ENCODE measurements around the gene CAPS2. TPM values are rescaled to one million over a fixed set of nuclear protein-coding genes. Genes with fewer than 3 reads are reported as not detected.

Gene CAPS2
- total and polyA plus RNA-seq, 10 of the 15 experiments (the other 5 are each of a cell fraction or from before 2014, with no cell fraction given): 2.0 to 6.4 (median 4.2) TPM

- intact Hi-C loops (cut with micrococcal nuclease; ENCODE audit: unreplicated experiment) (no loop called here), in situ Hi-C loops (cut with MboI) (no loop called here)
- 44% methylated on average over 4 of the region's 4 CpGs for WGBS (ENCODE audit: insufficient coverage, insufficient replicate concordance, low lambda C conversion rate, missing lambda C conversion rate)
- POLR2A ChIA-PET: no interaction called here
- no peak for DNase-seq (ENCODE audit: low read depth, low spot score)
- H3K4me3 ChIP-seq: no peak overlapping the region
- H3K9me3 ChIP-seq (replicated peaks; ENCODE audit: control insufficient read depth, insufficient read depth, low read length): no peaks in the 10 kb centered on the region
- H3K9ac ChIP-seq (ENCODE audit: control insufficient read depth, insufficient read depth, low read length): no peak overlapping the region
- TF ChIP-seq NKRF (conservative IDR thresholded peaks at IDR 0.05) (no peak), SRF (IDR thresholded peaks at IDR 0.05; ENCODE audit: low read depth in 2 of 2, low read length in 2 of 2) (no peak), ASH2L (IDR thresholded peaks at IDR 0.05; ENCODE audit: borderline replicate concordance, low read depth) (no peak), SIX5 (IDR thresholded peaks at IDR 0.05; ENCODE audit: low read depth, low read length, severe bottlenecking) (no peak), HDAC6 (IDR thresholded peaks at IDR 0.05; ENCODE audit: unreplicated experiment) (no peak), CTCF (IDR thresholded peaks at IDR 0.05 in 2 of 3, conservative IDR thresholded peaks at IDR 0.05 in 1 of 3; ENCODE audit: control insufficient read depth in 2 of 3, extremely low read depth in 1 of 3, insufficient read depth in 1 of 3, low read depth in 3 of 3, low read length in 3 of 3) (no peak), RELB (IDR thresholded peaks at IDR 0.05; ENCODE audit: low read depth) (no peak), ZBED1 (IDR thresholded peaks at IDR 0.05; ENCODE audit: borderline replicate concordance) (no peak), USF1 (IDR thresholded peaks at IDR 0.05; ENCODE audit: borderline replicate concordance, extremely low read length, insufficient read depth, low read depth, low read length) (no peak), E2F4 (IDR thresholded peaks at IDR 0.05; ENCODE audit: low read depth, low read length) (no peak), GABPA (IDR thresholded peaks at IDR 0.05; ENCODE audit: low read depth) (no peak), MEF2B (IDR thresholded peaks at IDR 0.05; ENCODE audit: partially characterized antibody, poor library complexity, severe bottlenecking) (no peak)
- no peak overlapping the region for H2AFZ ChIP-seq (ENCODE audit: control insufficient read depth, low read depth, low read length)
- RAD21 ChIA-PET (ENCODE audit: unreplicated experiment): no interaction called here
- H4K20me1 ChIP-seq (ENCODE audit: control insufficient read depth, insufficient read depth): no peaks in the 10 kb centered on the region
- no peak for FAIRE-seq
- no peak overlapping the region for H3K4me2 ChIP-seq (ENCODE audit: control insufficient read depth, insufficient read depth)
- H3K27me3 ChIP-seq (replicated peaks in 1 of 2; ENCODE audit: control insufficient read depth in 2 of 2, insufficient read depth in 2 of 2, low read length in 1 of 2): no peaks in the 10 kb centered on the region
- SMC1A ChIA-PET (ENCODE audit: uncharacterized antibody, unreplicated experiment): no interaction called here
- peak; percentile 66 for ATAC-seq
- no peak overlapping the region for H3K27ac ChIP-seq (ENCODE audit: control insufficient read depth, insufficient read depth)
- CTCF ChIA-PET: no interaction called here
- H3K36me3 ChIP-seq (ENCODE audit: control insufficient read depth in 2 of 2, insufficient read depth in 2 of 2, low read length in 1 of 2): no peaks in the 10 kb centered on the region
- BruUV-seq (replicated peaks): no TSS peak
- H3K79me2 ChIP-seq (ENCODE audit: control insufficient read depth, insufficient read depth, low read length): no peaks in the 10 kb centered on the region
- no peaks in the 10 kb centered on the region for H3K4me1 ChIP-seq (ENCODE audit: control insufficient read depth, insufficient read depth, low read length)
Observed at GRCh38 chr12:75270157-75270556, 60.0 kb downstream of the CAPS2 start.
